HepG2 (cell line): ENCODE measurements around the gene SLC29A1. TPM values are rescaled to one million over a fixed set of nuclear protein-coding genes. Genes with fewer than 3 reads are reported as not detected.
A peak's percentile ranks its signal among the peaks of the same experiment; 100 is the strongest.

Source experiments
- CSRNP1 ChIP-seq: sonication (generic); formaldehyde crosslinking; IDR thresholded peaks from 2 replicates; pipeline ENCODE4 v1.8.1; 2023; ENCODE audit warnings: mild to moderate bottlenecking, missing genetic modification reagents
- ISL2 ChIP-seq: sonication (generic); formaldehyde crosslinking; IDR thresholded peaks from 2 replicates; pipeline ENCODE4 v1.5.0; 2020; ENCODE audit warnings: missing genetic modification reagents
- NFYB ChIP-seq: sonication (generic); formaldehyde crosslinking; IDR thresholded peaks from 2 replicates; pipeline ENCODE4 v1.4.0; 2020; ENCODE audit warnings: missing genetic modification reagents
- PHF8 ChIP-seq: sonication (generic); formaldehyde crosslinking; IDR thresholded peaks from 2 replicates; pipeline ENCODE4 v1.5.0; 2020; ENCODE audit warnings: missing genetic modification reagents
- REXO4 ChIP-seq: sonication (generic); formaldehyde crosslinking; IDR thresholded peaks from 2 replicates; pipeline ENCODE4 v1.8.0; 2022; ENCODE audit warnings: missing genetic modification reagents, mild to moderate bottlenecking, borderline replicate concordance
- RFXANK ChIP-seq: IDR thresholded peaks from 2 replicates; pipeline ENCODE4 v1.6.1; 2016
- SALL1 ChIP-seq: sonication (generic); formaldehyde crosslinking; IDR thresholded peaks from 2 replicates; pipeline ENCODE4 v1.8.0; 2022; ENCODE audit warnings: mild to moderate bottlenecking, missing genetic modification reagents
- TEAD3 ChIP-seq: optimal IDR thresholded peaks from 2 replicates; pipeline ENCODE3; 2016; ENCODE audit warnings: borderline replicate concordance
- ZNF263 ChIP-seq: sonication (generic); formaldehyde crosslinking; IDR thresholded peaks from 2 replicates; pipeline ENCODE4 v1.4.0; 2020; ENCODE audit warnings: missing genetic modification reagents
- ZNF3 ChIP-seq: IDR thresholded peaks from 2 replicates; pipeline ENCODE4 v1.7.0; 2017; ENCODE audit warnings: inconsistent platforms
- ZNF343 ChIP-seq: sonication (generic); formaldehyde crosslinking; IDR thresholded peaks from 2 replicates; pipeline ENCODE4 v1.4.0; 2020; ENCODE audit warnings: mild to moderate bottlenecking, missing genetic modification reagents
- ZNF550 ChIP-seq: sonication (generic); formaldehyde crosslinking; IDR thresholded peaks from 2 replicates; pipeline ENCODE4 v1.4.0; 2020; ENCODE audit warnings: mild to moderate bottlenecking, missing genetic modification reagents, borderline replicate concordance
- ZNF589 ChIP-seq: sonication (generic); formaldehyde crosslinking; conservative IDR thresholded peaks from 2 replicates; pipeline ENCODE4 v1.8.0; 2022; ENCODE audit warnings: mild to moderate bottlenecking, moderate library complexity, missing genetic modification reagents
- ZNF850 ChIP-seq: sonication (generic); formaldehyde crosslinking; conservative IDR thresholded peaks from 2 replicates; pipeline ENCODE4 v1.9.0; 2021; ENCODE audit warnings: mild to moderate bottlenecking, missing genetic modification reagents
- ZSCAN21 ChIP-seq: sonication (generic); formaldehyde crosslinking; IDR thresholded peaks from 2 replicates; pipeline ENCODE4 v1.8.0; 2022; ENCODE audit warnings: mild to moderate bottlenecking, missing genetic modification reagents, moderate library complexity, borderline replicate concordance
- polyA plus RNA-seq, 8 experiments: library from polyadenylated mRNA; depleted of rRNA in 3 of 8; stranded (reverse) in 7 of 8; unstranded in 1 of 8; fragments of >200 nt; fragmentation: Illumina TruSeq in 4 of 8; extraction: Trizol in 4 of 8; gene quantifications; 2 replicates each; pipeline versions ENCODE4 v1.2.1 to v1.2.3, GENCODE V29; 2011 to 2016; ENCODE audit warnings: low read depth in 4 of 8, missing spikeins in 1 of 8, mixed read lengths in 1 of 8; ENCODE audit not compliant: insufficient read depth in 1 of 8
- total RNA-seq, 5 experiments: library from RNA; depleted of rRNA; stranded (reverse); fragments of >200 nt; fragmentation: Illumina TruSeq; extraction: Trizol; gene quantifications; 2 replicates each; pipeline ENCODE4 v1.2.3, GENCODE V29; 2016; ENCODE audit warnings: low read depth in 1 of 5
- TF ChIP-seq, protein P1 (sequence below): IDR thresholded peaks from 2 replicates; pipeline ENCODE4 v1.6.1; 2016; ENCODE audit warnings: mild to moderate bottlenecking
- TF ChIP-seq, protein P2 (sequence below): sonication (generic); formaldehyde crosslinking; IDR thresholded peaks from 2 replicates; pipeline ENCODE4 v1.5.0; 2020; ENCODE audit warnings: mild to moderate bottlenecking, missing genetic modification reagents, borderline replicate concordance
- TF ChIP-seq, protein P3 (sequence below): IDR thresholded peaks from 2 replicates; pipeline ENCODE4 v1.6.1; 2016
- TF ChIP-seq, protein P4 (sequence below): sonication (generic); formaldehyde crosslinking; IDR thresholded peaks from 2 replicates; pipeline ENCODE4 v1.4.0; 2020; ENCODE audit warnings: missing genetic modification reagents
- TF ChIP-seq, protein P5 (sequence below): sonication (generic); formaldehyde crosslinking; conservative IDR thresholded peaks from 2 replicates; pipeline ENCODE4 v1.8.0; 2022; ENCODE audit warnings: missing genetic modification reagents

SLC29A1 gene
- total and polyA plus RNA-seq, 2 of the 13 experiments (the other 11 are each of a cell fraction or from before 2014, with no cell fraction given): 43.2 to 106 TPM

DNA sequence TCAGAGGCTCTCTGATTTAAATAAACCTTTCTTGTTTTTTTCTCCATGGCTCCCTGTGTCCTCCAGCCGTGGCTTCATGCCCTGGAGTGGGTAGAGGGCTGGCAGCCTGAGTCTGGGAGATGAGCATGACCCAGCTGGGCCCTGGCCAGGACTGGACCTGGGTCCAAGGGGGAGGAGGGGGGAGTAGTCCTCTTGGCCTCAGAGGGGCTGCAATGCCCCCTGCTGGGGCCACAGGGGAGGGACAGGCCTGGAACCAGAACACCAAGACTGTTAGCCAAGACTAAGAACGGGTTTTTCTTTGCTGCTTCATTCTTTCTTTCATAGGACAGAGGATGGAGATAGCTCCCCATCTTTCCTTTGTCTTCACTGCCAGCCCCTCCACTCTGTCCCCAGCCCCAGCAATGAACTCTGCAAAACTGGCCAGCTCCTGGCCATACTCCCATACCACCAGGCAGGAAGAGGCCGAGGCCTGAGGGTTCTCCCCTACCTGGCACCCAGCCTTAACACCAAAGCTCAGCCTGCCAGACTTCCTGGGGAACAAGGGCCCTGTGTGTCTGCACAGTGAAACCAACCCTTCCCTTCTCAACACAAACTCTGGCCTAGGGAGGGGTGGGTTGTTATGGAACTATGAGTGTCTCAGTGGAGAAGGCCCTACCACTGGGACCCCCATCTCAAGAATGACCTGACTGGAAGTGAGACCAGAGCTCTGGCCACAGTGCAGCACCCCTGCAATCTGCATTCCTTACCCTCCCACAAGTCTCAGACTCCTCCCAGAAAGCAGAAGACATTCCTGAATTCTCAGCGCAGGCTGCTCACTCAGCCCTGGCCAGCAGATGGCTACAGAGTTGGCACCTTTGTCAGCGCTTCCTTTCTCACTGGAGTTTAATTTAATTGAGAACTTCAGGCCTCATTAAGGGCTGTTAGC, 11.0 kb downstream of the SLC29A1 start (continued):
- TF ChIP-seq, protein P1, sequence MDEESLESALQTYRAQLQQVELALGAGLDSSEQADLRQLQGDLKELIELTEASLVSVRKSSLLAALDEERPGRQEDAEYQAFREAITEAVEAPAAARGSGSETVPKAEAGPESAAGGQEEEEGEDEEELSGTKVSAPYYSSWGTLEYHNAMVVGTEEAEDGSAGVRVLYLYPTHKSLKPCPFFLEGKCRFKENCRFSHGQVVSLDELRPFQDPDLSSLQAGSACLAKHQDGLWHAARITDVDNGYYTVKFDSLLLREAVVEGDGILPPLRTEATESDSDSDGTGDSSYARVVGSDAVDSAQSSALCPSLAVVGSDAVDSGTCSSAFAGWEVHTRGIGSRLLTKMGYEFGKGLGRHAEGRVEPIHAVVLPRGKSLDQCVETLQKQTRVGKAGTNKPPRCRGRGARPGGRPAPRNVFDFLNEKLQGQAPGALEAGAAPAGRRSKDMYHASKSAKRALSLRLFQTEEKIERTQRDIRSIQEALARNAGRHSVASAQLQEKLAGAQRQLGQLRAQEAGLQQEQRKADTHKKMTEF (CRISPR knock-in tag): peak; percentile 67
- no peak for TF ChIP-seq ZNF550
- TF ChIP-seq, protein P2, sequence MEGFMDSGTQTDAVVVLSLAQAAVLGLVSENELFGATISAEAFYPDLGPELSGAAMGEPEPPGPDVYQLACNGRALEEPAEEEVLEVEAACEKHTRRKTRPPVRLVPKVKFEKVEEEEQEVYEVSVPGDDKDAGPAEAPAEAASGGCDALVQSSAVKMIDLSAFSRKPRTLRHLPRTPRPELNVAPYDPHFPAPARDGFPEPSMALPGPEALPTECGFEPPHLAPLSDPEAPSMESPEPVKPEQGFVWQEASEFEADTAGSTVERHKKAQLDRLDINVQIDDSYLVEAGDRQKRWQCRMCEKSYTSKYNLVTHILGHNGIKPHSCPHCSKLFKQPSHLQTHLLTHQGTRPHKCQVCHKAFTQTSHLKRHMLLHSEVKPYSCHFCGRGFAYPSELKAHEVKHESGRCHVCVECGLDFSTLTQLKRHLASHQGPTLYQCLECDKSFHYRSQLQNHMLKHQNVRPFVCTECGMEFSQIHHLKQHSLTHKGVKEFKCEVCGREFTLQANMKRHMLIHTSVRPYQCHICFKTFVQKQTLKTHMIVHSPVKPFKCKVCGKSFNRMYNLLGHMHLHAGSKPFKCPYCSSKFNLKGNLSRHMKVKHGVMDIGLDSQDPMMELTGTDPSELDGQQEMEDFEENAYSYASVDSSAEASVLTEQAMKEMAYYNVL (CRISPR knock-in tag): no peak
- peak; percentile 50; the same call in 1 of the 2 replicates for TF ChIP-seq ISL2 (CRISPR knock-in tag)
- TF ChIP-seq, protein P3, sequence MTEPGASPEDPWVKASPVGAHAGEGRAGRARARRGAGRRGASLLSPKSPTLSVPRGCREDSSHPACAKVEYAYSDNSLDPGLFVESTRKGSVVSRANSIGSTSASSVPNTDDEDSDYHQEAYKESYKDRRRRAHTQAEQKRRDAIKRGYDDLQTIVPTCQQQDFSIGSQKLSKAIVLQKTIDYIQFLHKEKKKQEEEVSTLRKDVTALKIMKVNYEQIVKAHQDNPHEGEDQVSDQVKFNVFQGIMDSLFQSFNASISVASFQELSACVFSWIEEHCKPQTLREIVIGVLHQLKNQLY (CRISPR knock-in tag): no peak
- no peak for TF ChIP-seq TEAD3 (CRISPR knock-in tag)
- TF ChIP-seq, protein P4, sequence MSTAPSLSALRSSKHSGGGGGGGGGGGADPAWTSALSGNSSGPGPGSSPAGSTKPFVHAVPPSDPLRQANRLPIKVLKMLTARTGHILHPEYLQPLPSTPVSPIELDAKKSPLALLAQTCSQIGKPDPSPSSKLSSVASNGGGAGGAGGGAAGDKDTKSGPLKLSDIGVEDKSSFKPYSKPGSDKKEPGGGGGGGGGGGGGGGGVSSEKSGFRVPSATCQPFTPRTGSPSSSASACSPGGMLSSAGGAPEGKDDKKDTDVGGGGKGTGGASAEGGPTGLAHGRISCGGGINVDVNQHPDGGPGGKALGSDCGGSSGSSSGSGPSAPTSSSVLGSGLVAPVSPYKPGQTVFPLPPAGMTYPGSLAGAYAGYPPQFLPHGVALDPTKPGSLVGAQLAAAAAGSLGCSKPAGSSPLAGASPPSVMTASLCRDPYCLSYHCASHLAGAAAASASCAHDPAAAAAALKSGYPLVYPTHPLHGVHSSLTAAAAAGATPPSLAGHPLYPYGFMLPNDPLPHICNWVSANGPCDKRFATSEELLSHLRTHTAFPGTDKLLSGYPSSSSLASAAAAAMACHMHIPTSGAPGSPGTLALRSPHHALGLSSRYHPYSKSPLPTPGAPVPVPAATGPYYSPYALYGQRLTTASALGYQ (CRISPR knock-in tag): no peak
- TF ChIP-seq ZNF589 (CRISPR knock-in tag): no peak
- no peak for TF ChIP-seq CSRNP1 (CRISPR knock-in tag)
- TF ChIP-seq ZNF263: peak; percentile 97
- TF ChIP-seq, protein P5, sequence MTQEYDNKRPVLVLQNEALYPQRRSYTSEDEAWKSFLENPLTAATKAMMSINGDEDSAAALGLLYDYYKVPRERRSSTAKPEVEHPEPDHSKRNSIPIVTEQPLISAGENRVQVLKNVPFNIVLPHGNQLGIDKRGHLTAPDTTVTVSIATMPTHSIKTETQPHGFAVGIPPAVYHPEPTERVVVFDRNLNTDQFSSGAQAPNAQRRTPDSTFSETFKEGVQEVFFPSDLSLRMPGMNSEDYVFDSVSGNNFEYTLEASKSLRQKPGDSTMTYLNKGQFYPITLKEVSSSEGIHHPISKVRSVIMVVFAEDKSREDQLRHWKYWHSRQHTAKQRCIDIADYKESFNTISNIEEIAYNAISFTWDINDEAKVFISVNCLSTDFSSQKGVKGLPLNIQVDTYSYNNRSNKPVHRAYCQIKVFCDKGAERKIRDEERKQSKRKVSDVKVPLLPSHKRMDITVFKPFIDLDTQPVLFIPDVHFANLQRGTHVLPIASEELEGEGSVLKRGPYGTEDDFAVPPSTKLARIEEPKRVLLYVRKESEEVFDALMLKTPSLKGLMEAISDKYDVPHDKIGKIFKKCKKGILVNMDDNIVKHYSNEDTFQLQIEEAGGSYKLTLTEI (CRISPR knock-in tag): no peak
- no peak for TF ChIP-seq ZNF850 (CRISPR knock-in tag)
- TF ChIP-seq ZNF3: no peak
- no peak for TF ChIP-seq REXO4 (CRISPR knock-in tag)
- no peak for TF ChIP-seq PHF8 (CRISPR knock-in tag)
- TF ChIP-seq ZSCAN21 (CRISPR knock-in tag): peak; percentile 33; the same call in 1 of the 2 replicates
- TF ChIP-seq NFYB: no peak
- no peak; the same call in 1 of the 2 replicates for TF ChIP-seq ZNF343
- TF ChIP-seq SALL1 (CRISPR knock-in tag): peak; percentile 85
- no peak for TF ChIP-seq RFXANK
